OCI-LY1 (cell line): ENCODE measurements around the gene LMTK3.

Source experiments
- CTCF ChIP-seq: fragments of 200-600 bp; sonication (generic), shearing (Covaris generic); IDR thresholded peaks from 2 replicates; pipeline ENCODE4 v1.5.1; 2017; ENCODE audit warnings: mild to moderate bottlenecking, antibody characterized with exemption, low read length, moderate library complexity, mixed read lengths
- EZH2 ChIP-seq: fragments of 200-600 bp; sonication (generic), shearing (Covaris generic); IDR thresholded peaks from 2 replicates; pipeline ENCODE4 v1.8.0; 2017; ENCODE audit warnings: borderline replicate concordance, mixed run types, mild to moderate bottlenecking, antibody characterized with exemption, low read length, moderate library complexity, mixed read lengths

- TF ChIP-seq CTCF, result no peak
- no peak for TF ChIP-seq EZH2
Measured at GRCh38 chr19:48484247-48484893, 27.3 kb downstream of the LMTK3 start.
